Measurements from ENCODE around the gene RPS25. TPM values are rescaled to one million over a fixed set of nuclear protein-coding genes. Genes with fewer than 3 reads are reported as not detected.
"Not testable (repeated sequence)": the region's sequence is repeated elsewhere in the genome, so short reads cannot be mapped to it uniquely, and the experiment has no call there.

The RPS25 gene
- total RNA-seq (1,000 to 10,000 TPM in 1 of 2 donors, 100 to 1,000 TPM in 1; 451 to 1,390 TPM), polyA plus RNA-seq (ENCODE audit: insufficient read length in 2 of 2) (100 to 1,000 TPM; 677 to 714 TPM)
- long read RNA-seq, donor 1, transcript RPS25-202 (5 exons, 835 nt): major isoform, 992 of 1,520 reads
- long read RNA-seq, donor 1, transcript RPS25-204 (3 exons, 1,462 nt): minor isoform, 19 of 1,520 reads
- long read RNA-seq, donor 1, transcript RPS25-201 (2 exons, 1,078 nt): minor isoform, 16 of 1,520 reads
- long read RNA-seq, donor 1, partial matches to known transcripts: 352 of 1,520 reads
- long read RNA-seq, donor 1, other reads (novel, unspliced or antisense): 135 of 1,520 reads
- long read RNA-seq, donor 2, transcript RPS25-206 (5 exons, 508 nt): minor isoform, 5 of 516 reads
- long read RNA-seq, donor 2, transcript RPS25-204 (3 exons, 1,462 nt): minor isoform, 5 of 516 reads
- long read RNA-seq, donor 2, transcript RPS25-202 (5 exons, 835 nt): major isoform, 404 of 516 reads
- long read RNA-seq, donor 2, partial matches to known transcripts: 52 of 516 reads
- long read RNA-seq, donor 2, other reads (novel, unspliced or antisense): 44 of 516 reads
- long read RNA-seq, donor 3, transcript RPS25-202 (5 exons, 835 nt): major isoform, 502 of 656 reads
- long read RNA-seq, donor 3, transcript RPS25-206 (5 exons, 508 nt): minor isoform, 5 of 656 reads
- long read RNA-seq, donor 3, transcript RPS25-204 (3 exons, 1,462 nt): minor isoform, 5 of 656 reads
- long read RNA-seq, donor 3, transcript RPS25-201 (2 exons, 1,078 nt): minor isoform, 13 of 656 reads
- long read RNA-seq, donor 3, partial matches to known transcripts: 54 of 656 reads
- long read RNA-seq, donor 3, other reads (novel, unspliced or antisense): 75 of 656 reads
- long read RNA-seq, donor 4, transcript RPS25-202 (5 exons, 835 nt): major isoform, 4,417 of 5,739 reads
- long read RNA-seq, donor 4, transcript RPS25-204 (3 exons, 1,462 nt): minor isoform, 40 of 5,739 reads
- long read RNA-seq, donor 4, transcript RPS25-201 (2 exons, 1,078 nt): minor isoform, 46 of 5,739 reads
- long read RNA-seq, donor 4, transcript RPS25-203 (5 exons, 711 nt): minor isoform, 24 of 5,739 reads
- long read RNA-seq, donor 4, partial matches to known transcripts: 471 of 5,739 reads
- long read RNA-seq, donor 4, other reads (novel, unspliced or antisense): 736 of 5,739 reads

DNA sequence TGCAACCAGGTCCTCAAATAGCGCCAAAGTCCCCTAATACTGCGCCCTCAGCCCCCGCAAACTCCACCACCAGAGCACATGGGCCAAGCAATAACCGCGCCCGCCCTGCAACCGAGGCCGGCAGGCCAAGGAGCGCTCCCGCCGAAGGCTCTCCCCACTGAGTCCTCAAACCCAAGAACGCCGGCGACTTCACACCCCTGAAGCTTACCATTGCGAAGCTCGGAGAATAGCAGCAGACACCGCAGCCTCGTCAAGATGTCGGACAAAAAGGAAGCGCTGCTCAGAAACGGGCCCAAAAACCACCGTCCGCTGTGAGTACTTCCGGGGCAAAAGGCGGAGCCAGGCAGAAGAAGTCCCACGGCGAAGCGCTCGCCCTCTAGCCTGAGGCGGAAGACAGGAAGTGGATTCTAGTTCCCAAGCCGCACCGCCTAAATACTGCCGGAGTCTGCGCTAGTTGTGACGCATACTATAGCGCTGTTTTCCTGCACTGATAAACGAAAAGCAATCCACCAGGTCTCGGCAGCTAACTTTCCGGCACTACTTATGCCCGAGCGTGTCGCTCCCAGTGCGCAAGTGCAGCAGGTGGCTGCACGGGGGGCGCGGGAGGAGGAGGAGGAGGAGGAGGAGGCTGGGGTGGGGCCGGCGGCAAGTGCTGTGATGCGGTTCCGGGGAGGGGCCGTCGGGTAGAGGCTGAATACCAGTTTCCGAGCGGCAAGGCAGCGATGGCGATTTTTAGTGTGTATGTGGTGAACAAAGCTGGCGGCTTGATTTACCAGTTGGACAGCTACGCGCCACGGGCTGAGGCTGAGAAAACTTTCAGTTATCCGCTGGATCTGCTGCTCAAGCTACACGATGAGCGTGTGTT is at the start of gene RPS25, which contains the start of gene TRAPPC4:
Gene RPS25, minus strand, starts transcription at position 270 of the 865 bp plus-strand sequence. Its CDS starts 59 bp downstream, at position 211.
Gene TRAPPC4, plus strand, starts transcription at position 693 of the 865 bp plus-strand sequence. Its CDS starts 30 bp downstream, at position 723.
- Histone ChIP-seq H3K27ac (ENCODE audit: low read depth, low read length) (peak within 1 kb of the TSS; percentile 98), H3K27me3 (ENCODE audit: control insufficient read depth, insufficient read depth, low read length) (no peaks in the 10 kb centered on the region), H3K9me3 (ENCODE audit: control insufficient read depth, insufficient read depth, low read length) (no peaks in the 10 kb centered on the region), H3K36me3 (ENCODE audit: control insufficient read depth, insufficient read depth, low read length) (peaks cover 51% of the 10 kb centered on the region), H3K4me1 (ENCODE audit: control insufficient read depth, insufficient read depth, low read length) (peaks cover 26% of the 10 kb centered on the region), H3K4me3 (ENCODE audit: low read depth, low read length) (peak within 1 kb of the TSS; percentile 96)
- under 1% methylated on average over 63 of the region's 63 CpGs for WGBS (ENCODE audit: insufficient coverage)
- DNase-seq (ENCODE audit: low read depth in 4 of 6, low spot score in 6 of 6): peak; percentile 93 to 99 (median 97)

DNA sequence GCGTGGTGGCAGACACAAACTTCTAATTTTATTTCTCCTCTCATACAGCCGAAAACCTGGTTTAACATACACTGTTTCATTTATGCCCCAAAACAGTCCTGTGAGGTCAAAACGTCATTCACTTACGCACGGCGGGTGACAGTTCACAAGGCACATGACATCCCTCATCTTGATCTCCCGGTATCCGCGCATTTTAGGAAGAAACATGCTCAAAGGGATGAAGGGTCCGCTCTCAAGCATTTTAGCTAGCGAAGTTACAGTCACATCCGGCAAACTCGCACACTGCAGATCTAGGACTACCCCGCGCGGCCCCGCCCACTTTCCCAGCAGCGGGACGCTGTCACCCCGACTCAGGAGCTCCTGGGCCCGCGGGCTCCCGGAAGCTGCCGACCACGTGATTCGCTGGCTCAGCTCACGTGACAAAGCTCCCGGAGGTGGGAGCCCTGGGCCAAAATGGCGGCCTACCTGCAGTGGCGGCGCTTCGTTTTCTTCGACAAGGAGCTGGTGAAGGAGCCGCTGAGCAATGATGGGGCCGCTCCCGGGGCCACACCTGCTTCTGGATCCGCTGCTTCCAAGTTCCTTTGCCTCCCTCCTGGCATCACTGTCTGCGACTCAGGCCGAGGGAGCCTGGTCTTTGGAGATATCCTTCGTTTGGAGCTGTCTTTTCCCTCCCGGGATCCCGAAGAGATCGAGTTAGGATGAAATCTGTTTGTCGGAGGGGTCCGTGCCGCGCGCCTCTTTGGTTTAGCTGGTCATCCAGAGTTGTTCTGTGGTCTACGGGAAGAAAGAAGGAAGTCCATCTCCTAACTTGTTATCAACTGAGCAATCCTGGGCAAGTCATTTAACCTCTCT is 49.5 kb upstream of the RPS25 start, which contains the start of gene VPS11:
Gene VPS11, plus strand, starts transcription at position 448 of the 852 bp plus-strand sequence. Its CDS starts 6 bp downstream, at position 454.
- peak; percentile 84 to 98 (median 92) for DNase-seq (ENCODE audit: low read depth in 4 of 6, low spot score in 6 of 6)

DNA sequence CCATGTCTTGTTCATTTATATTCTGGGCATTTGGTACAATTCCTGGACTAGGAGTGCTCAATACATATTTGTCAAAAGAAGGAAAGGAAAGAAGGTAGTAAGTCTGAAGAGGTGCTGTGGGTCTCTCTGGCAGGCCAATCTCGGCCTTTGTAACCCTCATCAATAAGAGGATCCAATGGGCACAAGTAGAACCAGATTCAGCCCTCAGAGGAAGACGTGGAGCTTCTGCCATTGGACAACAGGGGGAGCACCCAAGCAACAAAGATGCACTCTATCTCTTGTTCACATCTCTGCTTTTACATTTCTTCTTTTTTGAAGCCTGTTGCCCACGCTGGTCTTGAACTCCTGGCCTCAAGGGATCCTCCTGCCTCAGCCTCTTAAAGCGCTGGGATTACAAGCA is 47.2 kb upstream of the RPS25 start:
- WGBS (ENCODE audit: insufficient coverage): 45% methylated on average over 4 of the region's 4 CpGs
- H3K4me1 ChIP-seq (ENCODE audit: control insufficient read depth, insufficient read depth, low read length): peaks cover 23% of the 10 kb centered on the region
- DNase-seq (ENCODE audit: low read depth in 4 of 6, low spot score in 6 of 6): peak in 1 of 6 donors; percentile 8
- no peaks in the 10 kb centered on the region for H3K27me3 ChIP-seq (ENCODE audit: control insufficient read depth, insufficient read depth, low read length)
- no peaks in the 10 kb centered on the region for H3K9me3 ChIP-seq (ENCODE audit: control insufficient read depth, insufficient read depth, low read length)
- H3K27ac ChIP-seq (ENCODE audit: low read depth, low read length): no peak overlapping the region
- no peak overlapping the region for H3K4me3 ChIP-seq (ENCODE audit: low read depth, low read length)
- H3K36me3 ChIP-seq (ENCODE audit: control insufficient read depth, insufficient read depth, low read length): peaks cover 21% of the 10 kb centered on the region

More for the DNA sequence above, 49.5 kb upstream of the RPS25 start, which contains the start of gene VPS11:
- Histone ChIP-seq H3K4me3 (ENCODE audit: low read depth, low read length) (peak within 1 kb of the TSS; percentile 98), H3K36me3 (ENCODE audit: control insufficient read depth, insufficient read depth, low read length) (peaks cover 39% of the 10 kb centered on the region), H3K27me3 (ENCODE audit: control insufficient read depth, insufficient read depth, low read length) (no peaks in the 10 kb centered on the region), H3K9me3 (ENCODE audit: control insufficient read depth, insufficient read depth, low read length) (no peaks in the 10 kb centered on the region), H3K27ac (ENCODE audit: low read depth, low read length) (peak within 1 kb of the TSS; percentile 89), H3K4me1 (ENCODE audit: control insufficient read depth, insufficient read depth, low read length) (peaks cover 23% of the 10 kb centered on the region)
- under 1% methylated on average over 44 of the region's 49 CpGs for WGBS (ENCODE audit: insufficient coverage)

DNA sequence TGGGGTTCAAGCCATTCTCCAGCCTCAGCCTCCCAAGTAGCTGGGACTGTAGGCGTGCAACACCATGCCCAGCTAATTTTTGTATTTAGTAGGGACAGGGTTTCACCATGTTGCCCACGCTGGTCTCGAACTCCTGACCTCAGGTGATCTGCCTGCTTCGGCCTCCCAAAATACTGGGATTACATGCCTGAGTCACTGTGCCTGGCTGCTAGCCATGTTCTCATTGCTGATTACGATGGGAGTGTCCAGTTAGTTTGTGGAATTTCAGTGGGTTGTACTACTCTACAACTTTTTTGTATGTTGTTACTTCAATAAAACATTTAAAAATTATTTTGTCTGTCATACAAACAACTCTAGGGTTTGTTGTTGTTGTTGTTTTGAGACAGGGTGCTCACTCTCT is 44.6 kb upstream of the RPS25 start:
- H3K4me1 ChIP-seq (ENCODE audit: control insufficient read depth, insufficient read depth, low read length): peaks cover 20% of the 10 kb centered on the region
- WGBS (ENCODE audit: insufficient coverage): 84% methylated on average over 3 of the region's 5 CpGs

GRCh38 chr11:119061256-119061655 is 43.1 kb upstream of the RPS25 start:
- no peak for DNase-seq (ENCODE audit: low read depth in 4 of 6, low spot score in 6 of 6)
- H3K4me1 ChIP-seq (ENCODE audit: control insufficient read depth, insufficient read depth, low read length): peaks cover 15% of the 10 kb centered on the region
- H3K9me3 ChIP-seq (ENCODE audit: control insufficient read depth, insufficient read depth, low read length): no peaks in the 10 kb centered on the region
- H3K36me3 ChIP-seq (ENCODE audit: control insufficient read depth, insufficient read depth, low read length): peaks cover 15% of the 10 kb centered on the region
- no peak overlapping the region for H3K27ac ChIP-seq (ENCODE audit: low read depth, low read length)
- H3K4me3 ChIP-seq (ENCODE audit: low read depth, low read length): no peak overlapping the region
- no peaks in the 10 kb centered on the region for H3K27me3 ChIP-seq (ENCODE audit: control insufficient read depth, insufficient read depth, low read length)
- 93% methylated on average over 2 of the region's 3 CpGs for WGBS (ENCODE audit: insufficient coverage)

More for the DNA sequence above, 44.6 kb upstream of the RPS25 start:
- H3K9me3 ChIP-seq (ENCODE audit: control insufficient read depth, insufficient read depth, low read length): no peaks in the 10 kb centered on the region
- H3K4me3 ChIP-seq (ENCODE audit: low read depth, low read length): no peak overlapping the region
- H3K27ac ChIP-seq (ENCODE audit: low read depth, low read length): no peak overlapping the region
- DNase-seq (ENCODE audit: low read depth in 4 of 6, low spot score in 6 of 6): no peak
- H3K27me3 ChIP-seq (ENCODE audit: control insufficient read depth, insufficient read depth, low read length): no peaks in the 10 kb centered on the region
- H3K36me3 ChIP-seq (ENCODE audit: control insufficient read depth, insufficient read depth, low read length): peaks cover 15% of the 10 kb centered on the region

- not testable (repeated sequence) for H3K27ac ChIP-seq (ENCODE audit: low read depth, low read length); H3K27me3 ChIP-seq (ENCODE audit: control insufficient read depth, insufficient read depth, low read length); H3K9me3 ChIP-seq (ENCODE audit: control insufficient read depth, insufficient read depth, low read length); H3K4me3 ChIP-seq (ENCODE audit: low read depth, low read length); DNase-seq (ENCODE audit: low read depth in 4 of 6, low spot score in 6 of 6)
- 89% methylated on average over 14 of the region's 35 CpGs for WGBS (ENCODE audit: insufficient coverage)
- peaks cover 21% of the 10 kb centered on the region for H3K36me3 ChIP-seq (ENCODE audit: control insufficient read depth, insufficient read depth, low read length)
- peaks cover 21% of the 10 kb centered on the region for H3K4me1 ChIP-seq (ENCODE audit: control insufficient read depth, insufficient read depth, low read length)
These were observed 41.0 kb upstream of the RPS25 start for GRCh38 chr11:119059128-119059527.

GRCh38 chr11:119057000-119057769 is 39.0 kb upstream of the RPS25 start, which contains the start of gene HYOU1:
TSS of gene HYOU1 (minus strand) at chr11:119057205. CDS start at chr11:119056160, 1,045 bp downstream.
- WGBS (ENCODE audit: insufficient coverage): under 1% methylated on average over 79 of the region's 79 CpGs
- H3K27ac ChIP-seq (ENCODE audit: low read depth, low read length): peak within 1 kb of the TSS; percentile 92
- no peaks in the 10 kb centered on the region for H3K9me3 ChIP-seq (ENCODE audit: control insufficient read depth, insufficient read depth, low read length)
- H3K36me3 ChIP-seq (ENCODE audit: control insufficient read depth, insufficient read depth, low read length): peaks cover 36% of the 10 kb centered on the region
- H3K4me3 ChIP-seq (ENCODE audit: low read depth, low read length): peak within 1 kb of the TSS; percentile 93
- H3K4me1 ChIP-seq (ENCODE audit: control insufficient read depth, insufficient read depth, low read length): peaks cover 21% of the 10 kb centered on the region
- H3K27me3 ChIP-seq (ENCODE audit: control insufficient read depth, insufficient read depth, low read length): no peaks in the 10 kb centered on the region
- DNase-seq (ENCODE audit: low read depth in 4 of 6, low spot score in 6 of 6): peak; percentile 77 to 99 (median 95)

All from spinal cord (tissue), 10 donors.